Measurements from ENCODE around the gene ARHGEF9.
"Not testable (repeated sequence)": the region's sequence is repeated elsewhere in the genome, so short reads cannot be mapped to it uniquely, and the experiment has no call there.

Gene ARHGEF9

GRCh38 chrX:63656871-63657580 is 128.0 kb downstream of the ARHGEF9 start:
- FAIRE-seq, result no peak

- no peak for FAIRE-seq
Measured at GRCh38 chrX:63652086-63652765, 132.8 kb downstream of the ARHGEF9 start.

GRCh38 chrX:63645748-63646147 is 139.3 kb downstream of the ARHGEF9 start:
- FAIRE-seq, result not testable (repeated sequence)

GRCh38 chrX:63635750-63636149 is 149.3 kb downstream of the ARHGEF9 start:
- FAIRE-seq, result no peak

GRCh38 chrX:63613531-63614028 is 171.4 kb downstream of the ARHGEF9 start:
- no peak for FAIRE-seq

- no peak for FAIRE-seq
Measured at GRCh38 chrX:63585936-63586335, 199.1 kb downstream of the ARHGEF9 start.

Data from A204.1 (cell line).